Activated CD4-positive, alpha-beta memory T cell treated with anti-CD3 and anti-CD28 coated beads, Interleukin-2, amount 10 ng/mL, durations not matched to agents 7 days and 5 days (primary cell): Measurements from ENCODE around the gene ZBTB22. TPM values are rescaled to one million over a fixed set of nuclear protein-coding genes. Genes with fewer than 3 reads are reported as not detected.
"Not testable (repeated sequence)": the region's sequence is repeated elsewhere in the genome, so short reads cannot be mapped to it uniquely, and the experiment has no call there.

Experiments used
- CTCF ChIA-PET: fragments of 350-600 bp; sonication (Branson Sonifier 250); formaldehyde crosslinking; loops from one replicate; lab custom pipeline; 2021; ENCODE audit warnings: antibody characterized with exemption, inconsistent platforms; lab: Charles Lee
- POLR2A ChIA-PET: fragments of 350-600 bp; sonication (Branson Sonifier 250); formaldehyde crosslinking; loops from one replicate; lab custom pipeline; 2021; ENCODE audit warnings: antibody characterized with exemption; lab: Charles Lee
- DNase-seq: peaks from one replicate; pipeline ENCODE4 v3.0.0-alpha.2; 2020
- H3K27ac Mint-ChIP-seq: one replicate; pipeline ENCODE4 v1.8.0; 2021; ENCODE audit warnings: mild to moderate bottlenecking, mixed read lengths
- H3K27me3 Mint-ChIP-seq: one replicate; pipeline ENCODE4 v1.8.0; 2021; ENCODE audit warnings: mixed read lengths
- H3K36me3 Mint-ChIP-seq: one replicate; pipeline ENCODE4 v1.8.0; 2021; ENCODE audit warnings: low read depth, mixed read lengths
- H3K4me1 Mint-ChIP-seq: one replicate; pipeline ENCODE4 v1.8.0; 2021; ENCODE audit warnings: mixed read lengths
- H3K4me3 Mint-ChIP-seq: one replicate; pipeline ENCODE4 v1.8.0; 2021; ENCODE audit warnings: mild to moderate bottlenecking, mixed read lengths
- H3K9me3 Mint-ChIP-seq: one replicate; pipeline ENCODE4 v1.8.0; 2021; ENCODE audit warnings: mixed read lengths
- total RNA-seq, 2 experiments: library from RNA; stranded (reverse); gene quantifications; one replicate each; pipeline ENCODE4 v1.2.3, GENCODE V29; 2021

Gene ZBTB22, protein sequence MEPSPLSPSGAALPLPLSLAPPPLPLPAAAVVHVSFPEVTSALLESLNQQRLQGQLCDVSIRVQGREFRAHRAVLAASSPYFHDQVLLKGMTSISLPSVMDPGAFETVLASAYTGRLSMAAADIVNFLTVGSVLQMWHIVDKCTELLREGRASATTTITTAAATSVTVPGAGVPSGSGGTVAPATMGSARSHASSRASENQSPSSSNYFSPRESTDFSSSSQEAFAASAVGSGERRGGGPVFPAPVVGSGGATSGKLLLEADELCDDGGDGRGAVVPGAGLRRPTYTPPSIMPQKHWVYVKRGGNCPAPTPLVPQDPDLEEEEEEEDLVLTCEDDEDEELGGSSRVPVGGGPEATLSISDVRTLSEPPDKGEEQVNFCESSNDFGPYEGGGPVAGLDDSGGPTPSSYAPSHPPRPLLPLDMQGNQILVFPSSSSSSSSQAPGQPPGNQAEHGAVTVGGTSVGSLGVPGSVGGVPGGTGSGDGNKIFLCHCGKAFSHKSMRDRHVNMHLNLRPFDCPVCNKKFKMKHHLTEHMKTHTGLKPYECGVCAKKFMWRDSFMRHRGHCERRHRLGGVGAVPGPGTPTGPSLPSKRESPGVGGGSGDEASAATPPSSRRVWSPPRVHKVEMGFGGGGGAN
- 10 to 100 TPM; 16.5 to 18.0 TPM for total RNA-seq

DNA sequence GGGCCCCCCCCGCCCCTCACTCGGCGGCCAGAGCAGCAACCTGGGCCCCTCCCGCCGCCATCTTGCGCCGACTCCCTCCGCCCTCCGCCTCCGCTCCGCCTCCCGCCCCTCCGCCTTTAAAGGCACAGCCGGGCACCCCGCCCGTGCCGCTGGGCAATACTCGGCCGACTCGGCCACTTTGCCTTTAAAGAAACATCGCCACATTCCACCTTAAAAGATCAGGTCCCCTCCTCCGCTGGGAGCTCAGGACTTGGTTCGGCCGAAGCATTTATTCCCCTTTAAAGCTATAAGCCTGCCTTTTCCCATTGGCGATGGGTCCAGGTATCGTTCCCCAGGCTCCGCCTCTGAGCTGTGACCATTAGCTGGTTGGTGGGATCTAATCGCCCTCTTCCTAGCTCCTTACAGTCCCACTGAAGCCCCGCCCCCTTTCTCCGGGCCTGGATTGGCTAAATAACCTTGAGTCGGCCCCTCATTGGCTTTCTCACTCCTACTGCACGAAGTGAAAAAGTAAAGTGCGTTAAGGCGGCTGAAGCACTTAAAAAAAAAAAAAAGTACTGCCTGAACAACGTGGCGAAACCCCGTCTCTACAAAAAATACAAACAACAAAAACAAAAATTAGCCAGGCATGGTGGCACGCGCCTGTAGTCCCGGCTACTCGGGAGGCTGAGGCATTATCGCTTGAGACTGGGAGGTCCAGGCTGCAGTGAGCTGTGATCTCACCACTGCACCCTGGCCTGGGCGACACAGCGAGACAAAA, at the start of gene ZBTB22:
Gene ZBTB22 (minus strand): TSS at position 76 of the 757 bp plus-strand sequence. CDS start 828 bp downstream, outside the sequence.
- H3K4me1 Mint-ChIP-seq: peaks cover 79% of the 10 kb centered on the region
- H3K27ac Mint-ChIP-seq: peak within 1 kb of the TSS; percentile 95
- no peaks in the 10 kb centered on the region for H3K9me3 Mint-ChIP-seq
- ChIA-PET CTCF (interaction anchor here (0.6 to 2.4 kb wide), 11 partner anchors 17 to 113 kb away, joined by 3 to 16 read pairs (median 4); partner anchors contain the start of gene B3GALT4), POLR2A (interaction anchor here (0.6 to 2.8 kb wide), 16 partner anchors 18 to 1499 kb away, joined by 3 to 14 read pairs (median 4); partner anchors contain the start of genes B3GALT4, CUTA, KIFC1 and PFDN6)
- H3K4me3 Mint-ChIP-seq: peak within 1 kb of the TSS; percentile 87
- DNase-seq: peak; percentile 97
- no peaks in the 10 kb centered on the region for H3K27me3 Mint-ChIP-seq
- peaks cover 75% of the 10 kb centered on the region for H3K36me3 Mint-ChIP-seq

DNA sequence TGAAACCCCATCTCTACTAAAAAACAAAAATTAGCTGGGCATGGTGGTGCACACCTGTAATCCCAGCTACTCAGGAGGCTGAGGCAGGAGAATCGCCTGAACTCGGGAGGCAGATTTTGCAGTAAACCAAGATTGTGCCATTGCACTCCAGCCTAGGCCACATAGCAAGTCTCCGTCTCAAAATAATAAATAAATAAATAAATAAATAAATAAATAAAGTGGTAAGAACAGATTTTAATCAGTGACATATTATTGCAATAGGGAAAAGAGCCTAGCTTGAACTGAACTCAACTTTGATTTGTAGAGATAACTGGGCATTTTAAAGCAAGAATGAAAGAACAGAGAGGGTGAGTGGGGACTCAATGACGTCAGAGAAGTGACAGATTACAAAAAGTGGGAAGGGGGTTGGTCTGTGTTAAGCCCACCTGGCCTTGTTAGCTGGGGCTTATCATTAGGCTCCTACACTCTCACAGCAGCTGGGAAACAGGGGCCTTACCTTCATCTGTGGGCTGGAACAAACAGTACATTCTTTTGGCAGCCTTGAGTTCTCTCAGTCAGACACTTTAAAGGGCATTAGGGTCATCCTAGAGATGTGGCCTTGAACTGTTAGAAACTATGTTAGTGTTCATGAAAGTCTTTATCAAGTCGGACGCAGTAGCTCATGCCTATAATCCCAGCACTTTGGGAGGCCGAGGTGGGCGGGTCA, 49.6 kb upstream of the ZBTB22 start:
- H3K4me3 Mint-ChIP-seq: no peak overlapping the region
- no peaks in the 10 kb centered on the region for H3K9me3 Mint-ChIP-seq
- no peaks in the 10 kb centered on the region for H3K36me3 Mint-ChIP-seq
- no peak overlapping the region for H3K27ac Mint-ChIP-seq
- H3K27me3 Mint-ChIP-seq: no peaks in the 10 kb centered on the region
- ChIA-PET CTCF (interaction anchor here (1.2 kb wide), 1 partner anchor 22 kb away, joined by 4 read pairs; no protein-coding TSS in a partner anchor), POLR2A (interaction anchor here (0.9 kb wide), 1 partner anchor 96 kb away, joined by 3 read pairs; the partner anchor contains the start of genes RPS18 and VPS52)
- no peak for DNase-seq
- H3K4me1 Mint-ChIP-seq: peaks cover 5% of the 10 kb centered on the region

DNA sequence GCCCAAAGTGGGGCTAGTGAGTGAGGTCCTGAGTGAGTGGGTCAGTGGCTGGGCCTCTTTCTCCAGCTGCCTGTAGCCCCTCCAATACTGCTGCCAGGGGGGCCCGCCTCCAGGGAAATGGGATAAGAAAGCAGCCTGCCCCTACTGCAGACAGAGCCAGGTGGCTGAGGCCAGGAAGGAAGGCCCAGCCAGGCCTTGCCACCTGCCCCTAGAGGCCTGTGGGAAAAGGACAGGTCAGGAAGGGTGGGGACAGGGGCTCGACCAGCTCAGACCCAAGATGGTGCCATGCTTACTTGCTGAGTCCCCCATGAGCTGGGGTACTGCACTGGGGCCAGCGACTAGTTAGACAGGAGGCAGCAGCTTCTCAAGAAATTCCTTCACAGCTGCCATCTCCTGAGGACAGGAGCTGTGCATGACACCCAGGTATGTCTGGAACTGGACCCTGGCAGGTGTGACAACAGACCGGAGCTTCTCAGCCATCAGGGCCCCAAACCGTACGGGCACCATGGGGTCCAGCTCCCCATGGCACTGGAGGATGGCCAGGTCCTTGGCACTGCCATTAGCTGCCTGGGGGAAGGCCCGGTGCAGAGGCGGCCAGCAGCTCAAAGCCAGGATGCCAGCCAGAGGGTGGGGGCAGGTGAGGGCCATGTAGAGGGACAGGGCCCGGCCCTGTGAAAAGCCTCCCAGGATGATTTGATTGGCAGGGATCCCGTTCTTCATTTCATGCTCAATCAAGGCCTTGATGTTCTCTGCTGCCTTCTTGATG, 47.8 kb upstream of the ZBTB22 start:
- H3K36me3 Mint-ChIP-seq, H3K27me3 Mint-ChIP-seq, H3K4me1 Mint-ChIP-seq, CTCF ChIA-PET, H3K27ac Mint-ChIP-seq, H3K4me3 Mint-ChIP-seq, H3K9me3 Mint-ChIP-seq, DNase-seq: not testable (repeated sequence)
- POLR2A ChIA-PET: interaction anchor here (2.1 kb wide), 1 partner anchor 9 kb away, joined by 8 read pairs; no protein-coding TSS in a partner anchor

DNA sequence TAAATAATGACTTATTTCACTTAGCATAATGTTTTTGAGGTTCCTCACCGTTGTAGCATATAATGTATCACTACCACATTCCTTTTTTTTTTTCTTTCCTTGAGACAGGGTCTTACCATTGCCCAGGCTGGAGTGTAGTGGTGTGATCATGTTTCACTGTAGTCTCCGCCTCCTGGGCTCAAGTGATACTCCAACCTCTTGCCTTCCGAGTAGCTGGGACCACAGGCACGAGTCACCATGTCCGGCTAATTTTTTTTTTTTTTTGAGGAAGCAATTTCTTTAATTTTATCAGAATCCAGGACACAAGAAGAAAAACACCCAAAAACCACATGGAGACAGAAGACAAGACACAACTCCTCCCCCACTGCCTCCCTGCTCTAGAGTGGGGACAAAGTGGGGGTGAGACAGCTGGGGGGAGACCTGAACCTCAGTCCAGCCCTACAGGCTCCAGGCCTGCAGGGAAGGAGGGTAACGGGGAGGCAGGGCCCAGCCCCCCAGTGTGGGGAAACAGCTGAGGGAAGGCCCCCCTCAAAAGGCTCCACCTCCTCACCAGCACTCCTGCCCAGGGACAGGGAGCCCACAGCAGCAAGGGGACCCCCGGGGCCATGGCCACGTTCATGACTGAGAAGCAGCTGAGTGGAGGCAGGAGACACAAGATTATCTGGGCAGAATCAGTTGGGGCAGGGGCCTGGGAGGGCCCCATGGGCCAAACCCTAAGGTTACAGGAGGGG, 47.1 kb upstream of the ZBTB22 start:
- H3K9me3 Mint-ChIP-seq, H3K4me3 Mint-ChIP-seq, DNase-seq, H3K4me1 Mint-ChIP-seq, H3K36me3 Mint-ChIP-seq, H3K27ac Mint-ChIP-seq: not testable (repeated sequence)
- POLR2A ChIA-PET: interaction anchor here (0.9 to 2.1 kb wide), 2 partner anchors 10 to 21 kb away, joined by 3 to 8 read pairs; no protein-coding TSS in a partner anchor
- CTCF ChIA-PET: interaction anchor here (1.0 kb wide), 1 partner anchor 116 kb away, joined by 3 read pairs; no protein-coding TSS in a partner anchor
- H3K27me3 Mint-ChIP-seq: peaks cover 11% of the 10 kb centered on the region

DNA sequence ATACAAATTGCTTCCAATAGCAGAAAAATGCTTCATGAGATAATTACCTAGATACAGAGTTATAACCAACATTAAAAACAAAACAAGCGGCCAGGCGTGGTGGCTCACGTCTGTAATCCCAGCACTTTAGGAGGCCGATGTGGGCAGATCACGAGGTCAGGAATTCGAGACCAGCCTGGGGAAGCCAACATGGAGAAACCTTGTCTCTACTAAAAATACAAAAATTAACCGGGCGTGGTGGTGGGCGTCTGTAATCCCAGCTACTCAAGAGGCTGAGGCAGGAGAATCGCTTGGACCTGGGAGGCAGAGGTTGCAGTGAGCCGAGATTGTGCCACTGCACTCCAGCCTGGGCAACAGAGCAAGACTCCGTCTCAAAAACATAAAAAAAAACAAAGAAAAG, 45.9 kb upstream of the ZBTB22 start:
- DNase-seq, CTCF ChIA-PET, H3K36me3 Mint-ChIP-seq, H3K9me3 Mint-ChIP-seq, H3K4me1 Mint-ChIP-seq, H3K27ac Mint-ChIP-seq, H3K4me3 Mint-ChIP-seq: not testable (repeated sequence)
- POLR2A ChIA-PET: interaction anchor here (2.1 kb wide), 1 partner anchor 11 kb away, joined by 8 read pairs; no protein-coding TSS in a partner anchor
- peaks cover 19% of the 10 kb centered on the region for H3K27me3 Mint-ChIP-seq

DNA sequence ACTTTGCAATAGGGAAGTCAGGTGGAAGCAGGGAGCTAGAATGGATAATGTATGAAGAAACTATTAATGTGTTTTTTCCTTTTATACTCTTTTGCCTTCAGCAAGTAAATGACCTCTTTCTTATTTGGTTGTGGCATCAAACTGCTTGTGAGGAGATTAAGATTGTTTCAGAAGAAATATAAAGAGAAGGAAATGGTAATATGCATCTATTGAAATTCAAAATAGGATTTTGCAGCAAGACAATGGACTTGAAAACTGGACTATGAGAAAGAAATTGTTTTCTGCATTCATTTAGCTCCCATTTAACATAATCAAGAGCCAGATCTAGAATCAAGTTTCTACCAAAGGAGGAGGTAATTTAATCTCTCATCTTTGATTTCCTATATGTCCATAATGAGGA, 41.8 kb upstream of the ZBTB22 start:
- Mint-ChIP-seq H3K9me3 (no peaks in the 10 kb centered on the region), H3K4me1 (peaks cover 1% of the 10 kb centered on the region), H3K27ac (no peak overlapping the region), H3K4me3 (no peak overlapping the region), H3K36me3 (no peaks in the 10 kb centered on the region), H3K27me3 (peaks cover 28% of the 10 kb centered on the region)
- ChIA-PET POLR2A (interaction anchor here (0.6 kb wide), 1 partner anchor 15 kb away, joined by 4 read pairs; no protein-coding TSS in a partner anchor), CTCF (interaction anchor here (0.9 to 2.4 kb wide), 3 partner anchors 14 to 32 kb away, joined by 3 to 6 read pairs (median 3); no protein-coding TSS in a partner anchor)
- no peak for DNase-seq

DNA sequence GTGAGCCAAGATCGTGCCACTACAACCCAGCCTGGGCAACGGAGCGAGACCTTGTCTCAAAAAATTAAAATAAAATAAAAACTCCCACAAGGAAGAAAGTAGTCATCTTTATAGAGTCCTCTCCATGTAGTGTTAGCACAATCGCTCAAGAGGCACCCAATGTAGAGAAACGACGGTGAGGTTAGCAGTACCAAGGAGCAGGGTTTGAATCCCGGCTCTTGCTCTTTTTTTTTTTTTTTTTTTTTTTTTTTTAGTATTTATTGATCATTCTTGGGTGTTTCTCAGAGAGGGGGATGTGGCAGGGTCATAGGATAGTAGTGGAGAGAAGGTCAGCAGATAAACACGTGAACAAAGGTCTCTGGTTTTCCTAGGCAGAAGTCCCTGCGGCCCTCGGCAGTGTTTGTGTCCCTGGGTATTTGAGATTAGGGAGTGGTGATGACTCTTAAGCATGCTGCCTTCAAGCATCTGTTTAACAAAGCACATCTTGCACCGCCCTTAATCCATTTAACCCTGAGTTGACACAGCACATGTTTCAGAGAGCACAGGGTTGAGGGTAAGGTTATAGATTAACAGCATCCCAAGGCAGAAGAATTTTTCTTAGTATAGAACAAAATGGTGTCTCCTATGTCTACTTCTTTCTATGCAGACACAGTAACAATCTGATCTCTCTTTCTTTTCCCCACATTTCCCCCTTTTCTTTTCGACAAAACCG, 39.8 kb upstream of the ZBTB22 start:
- H3K27ac Mint-ChIP-seq: not testable (repeated sequence)

DNA sequence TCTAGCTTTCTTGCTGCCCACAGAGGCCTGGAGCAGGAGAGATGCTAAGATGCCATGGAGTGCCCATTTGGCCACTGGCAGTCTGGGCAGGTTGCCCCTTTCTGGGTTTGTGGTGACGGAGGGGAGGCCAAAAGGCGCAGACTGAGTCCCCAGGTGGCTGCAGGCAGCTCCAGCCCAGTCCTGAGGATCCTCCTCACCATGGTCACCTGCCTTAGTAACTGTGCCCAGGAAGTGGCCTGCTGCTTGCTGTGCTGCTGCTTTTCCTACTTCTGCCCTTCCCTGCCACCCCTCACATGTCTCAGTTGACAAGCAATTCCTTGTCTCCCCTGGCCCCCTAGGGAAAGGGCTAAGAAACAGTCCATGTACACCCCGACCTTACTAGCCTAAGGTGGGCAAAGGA, 38.8 kb upstream of the ZBTB22 start:
- peaks cover 34% of the 10 kb centered on the region for H3K27me3 Mint-ChIP-seq
- H3K27ac Mint-ChIP-seq: no peak overlapping the region
- no peaks in the 10 kb centered on the region for H3K4me1 Mint-ChIP-seq
- ChIA-PET CTCF (no interaction called here), POLR2A (no interaction called here)
- no peaks in the 10 kb centered on the region for H3K9me3 Mint-ChIP-seq
- no peak overlapping the region for H3K4me3 Mint-ChIP-seq
- no peak for DNase-seq
- no peaks in the 10 kb centered on the region for H3K36me3 Mint-ChIP-seq

More for the DNA sequence above, 39.8 kb upstream of the ZBTB22 start:
- H3K27me3 Mint-ChIP-seq: peaks cover 31% of the 10 kb centered on the region
- H3K9me3 Mint-ChIP-seq, H3K4me3 Mint-ChIP-seq, POLR2A ChIA-PET, CTCF ChIA-PET, H3K36me3 Mint-ChIP-seq, DNase-seq, H3K4me1 Mint-ChIP-seq: not testable (repeated sequence)

DNA sequence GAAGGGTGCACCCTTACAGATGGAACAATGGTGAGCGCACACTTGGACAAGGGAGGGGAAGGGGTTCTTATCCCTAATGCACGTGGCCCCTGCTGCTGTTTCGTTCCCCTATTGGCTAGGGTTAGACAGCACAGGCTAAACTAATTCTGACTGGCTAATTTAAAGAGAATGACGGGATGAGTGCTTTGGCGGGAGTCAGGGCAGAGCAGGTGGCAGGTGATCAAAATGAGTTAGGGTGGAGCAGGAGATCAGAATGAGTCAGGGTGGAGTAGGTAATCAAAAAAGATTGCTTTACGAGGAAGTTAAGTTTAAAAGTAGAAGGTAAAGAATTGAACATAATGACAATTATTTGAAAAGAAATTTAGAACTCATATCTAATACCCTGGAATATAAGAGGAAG, 38.3 kb upstream of the ZBTB22 start:
- H3K27ac Mint-ChIP-seq, CTCF ChIA-PET, H3K4me3 Mint-ChIP-seq, DNase-seq, POLR2A ChIA-PET, H3K36me3 Mint-ChIP-seq, H3K4me1 Mint-ChIP-seq, H3K9me3 Mint-ChIP-seq: not testable (repeated sequence)
- peaks cover 33% of the 10 kb centered on the region for H3K27me3 Mint-ChIP-seq

DNA sequence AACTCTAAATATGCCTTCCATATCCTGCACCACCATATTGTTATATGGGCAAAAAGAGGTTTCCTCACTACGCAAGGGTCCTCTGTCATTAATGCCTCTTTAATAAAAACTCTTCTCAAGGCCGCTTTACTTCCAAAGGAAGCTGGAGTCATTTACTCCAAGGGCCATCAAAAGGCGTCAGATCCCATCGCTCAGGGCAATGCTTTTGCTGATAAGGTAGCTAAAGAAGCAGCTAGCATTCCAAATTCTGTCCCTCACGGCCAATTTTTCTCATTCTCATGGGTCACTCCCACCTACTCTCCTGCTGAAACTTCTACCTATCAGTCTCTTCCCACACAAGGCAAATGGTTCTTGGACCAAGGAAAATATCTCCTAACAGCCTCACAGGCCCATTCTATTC, 30.3 kb upstream of the ZBTB22 start:
- CTCF ChIA-PET: interaction anchor here (1.1 kb wide), 2 partner anchors 24 to 49 kb away, joined by 3 read pairs; no protein-coding TSS in a partner anchor

More for the DNA sequence above, 30.3 kb upstream of the ZBTB22 start:
- DNase-seq: no peak
- POLR2A ChIA-PET: no interaction called here
- Mint-ChIP-seq H3K9me3 (no peaks in the 10 kb centered on the region), H3K4me3 (no peak overlapping the region), H3K36me3 (no peaks in the 10 kb centered on the region), H3K4me1 (peaks cover 42% of the 10 kb centered on the region), H3K27ac (no peak overlapping the region), H3K27me3 (peaks cover 8% of the 10 kb centered on the region)
